HUES64 (cell line): ENCODE data around the gene ZFP3. TPM values are rescaled to one million over a fixed set of nuclear protein-coding genes. Genes with fewer than 3 reads are reported as not detected.
"Not testable (repeated sequence)": the region's sequence is repeated elsewhere in the genome, so short reads cannot be mapped to it uniquely, and the experiment has no call there.

Experiments used
- H3K27ac ChIP-seq: 2 replicates; pipeline ENCODE4 v1.7.0; 2013; ENCODE audit warnings: low read depth, low read length, inconsistent platforms
- H3K27me3 ChIP-seq: 2 replicates; pipeline ENCODE4 v1.6.1; 2013; ENCODE audit warnings: mild to moderate bottlenecking, low read length; ENCODE audit not compliant: insufficient read depth
- H3K36me3 ChIP-seq: 2 replicates; pipeline ENCODE4 v1.6.1; 2013; ENCODE audit warnings: mild to moderate bottlenecking, low read length; ENCODE audit not compliant: insufficient read depth
- H3K4me1 ChIP-seq: 2 replicates; pipeline ENCODE4 v1.6.1; 2013; ENCODE audit warnings: mild to moderate bottlenecking, low read length, moderate library complexity; ENCODE audit not compliant: insufficient read depth
- H3K4me3 ChIP-seq: 2 replicates; pipeline ENCODE4 v1.5.1; 2013; ENCODE audit warnings: mild to moderate bottlenecking, low read length, moderate library complexity
- H3K9ac ChIP-seq: 2 replicates; pipeline ENCODE4 v1.6.1; 2013; ENCODE audit warnings: mild to moderate bottlenecking, low read depth, low read length
- H3K9me3 ChIP-seq: 2 replicates; pipeline ENCODE4 v1.6.1; 2013; ENCODE audit warnings: low read depth, low read length; ENCODE audit not compliant: insufficient read depth
- WGBS: fragments of 150-250, 120-280 bp; methylation state at CpG from one replicate; pipeline ENCODE4 v1.1.7; 2013; ENCODE audit warnings: missing lambda C conversion rate; 5-methylcytosine and 5-hydroxymethylcytosine counted together
- polyA plus RNA-seq, 2 experiments: library from polyadenylated mRNA; stranded (reverse); fragments of 50-300 nt; gene quantifications; one replicate each; pipeline ENCODE4 v1.2.3, GENCODE V29; 2013

Gene ZFP3
- polyA plus RNA-seq (2013, experiment 1 of 2) = 0.05 TPM
- polyA plus RNA-seq (2013, experiment 2 of 2) = not detected

GRCh38 chr17:5078106-5079028 is at the start of gene ZFP3:
ZFP3 (plus strand) TSS chr17:5078467; CDS start chr17:5091505, 13,038 bp downstream.
- peaks cover 10% of the 10 kb centered on the region for H3K4me1 ChIP-seq
- no peaks in the 10 kb centered on the region for H3K36me3 ChIP-seq
- no peaks in the 10 kb centered on the region for H3K27me3 ChIP-seq
- 93% methylated on average over 75 of the region's 75 CpGs for WGBS
- H3K27ac ChIP-seq = no peak within 1 kb of the TSS
- no peak within 1 kb of the TSS for H3K9ac ChIP-seq
- H3K4me3 ChIP-seq = peak within 1 kb of the TSS; percentile 16; the same call in 1 of the 2 replicates
- H3K9me3 ChIP-seq = no peaks in the 10 kb centered on the region

- not testable (repeated sequence) for H3K9ac ChIP-seq, H3K27me3 ChIP-seq, H3K4me1 ChIP-seq, H3K4me3 ChIP-seq, H3K9me3 ChIP-seq, H3K36me3 ChIP-seq, H3K27ac ChIP-seq
- WGBS = 94% methylated on average over 2 of the region's 2 CpGs
Observed at GRCh38 chr17:5030168-5030567, 48.1 kb upstream of the ZFP3 start.

GRCh38 chr17:5031365-5032082 is 46.7 kb upstream of the ZFP3 start:
- Histone ChIP-seq H3K4me3 (peak overlapping the region; percentile 47), H3K4me1 (no peaks in the 10 kb centered on the region), H3K9ac (no peak overlapping the region), H3K9me3 (no peaks in the 10 kb centered on the region), H3K36me3 (no peaks in the 10 kb centered on the region), H3K27ac (no peak overlapping the region), H3K27me3 (no peaks in the 10 kb centered on the region)
- WGBS = 8% methylated on average over 36 of the region's 48 CpGs

GRCh38 chr17:5032865-5033264 is 45.4 kb upstream of the ZFP3 start:
- WGBS = 87% methylated on average over 6 of the region's 6 CpGs
- Histone ChIP-seq H3K9ac (no peak overlapping the region), H3K27me3 (no peaks in the 10 kb centered on the region), H3K36me3 (no peaks in the 10 kb centered on the region), H3K4me3 (no peak overlapping the region), H3K27ac (no peak overlapping the region), H3K4me1 (no peaks in the 10 kb centered on the region), H3K9me3 (no peaks in the 10 kb centered on the region)

- H3K9me3 ChIP-seq = no peaks in the 10 kb centered on the region
- H3K4me1 ChIP-seq = no peaks in the 10 kb centered on the region
- no peaks in the 10 kb centered on the region for H3K27me3 ChIP-seq
- 91% methylated on average over 13 of the region's 13 CpGs for WGBS
- H3K9ac ChIP-seq = no peak overlapping the region
- no peaks in the 10 kb centered on the region for H3K36me3 ChIP-seq
- H3K4me3 ChIP-seq = no peak overlapping the region
- no peak overlapping the region for H3K27ac ChIP-seq
Observed at GRCh38 chr17:5033352-5034015, 44.8 kb upstream of the ZFP3 start.

GRCh38 chr17:5034063-5034462 is 44.2 kb upstream of the ZFP3 start:
- Histone ChIP-seq H3K4me1 (no peaks in the 10 kb centered on the region), H3K36me3 (no peaks in the 10 kb centered on the region), H3K9me3 (no peaks in the 10 kb centered on the region), H3K27me3 (no peaks in the 10 kb centered on the region), H3K27ac (no peak overlapping the region), H3K9ac (no peak overlapping the region), H3K4me3 (no peak overlapping the region)
- WGBS = 91% methylated on average over 5 of the region's 5 CpGs

- no peaks in the 10 kb centered on the region for H3K4me1 ChIP-seq
- WGBS = 92% methylated on average over 14 of the region's 14 CpGs
- H3K27me3 ChIP-seq = no peaks in the 10 kb centered on the region
- no peak overlapping the region for H3K27ac ChIP-seq
- H3K9me3 ChIP-seq = no peaks in the 10 kb centered on the region
- H3K9ac ChIP-seq = no peak overlapping the region
- H3K36me3 ChIP-seq = no peaks in the 10 kb centered on the region
- H3K4me3 ChIP-seq = no peak overlapping the region
Observed at GRCh38 chr17:5034651-5035050, 43.6 kb upstream of the ZFP3 start.

GRCh38 chr17:5035315-5035714 is 43.0 kb upstream of the ZFP3 start, which contains the start of gene SLC52A1:
SLC52A1 (minus strand) TSS chr17:5035426; CDS start chr17:5034606, 820 bp downstream.
- Histone ChIP-seq H3K27me3 (no peaks in the 10 kb centered on the region), H3K4me3 (peak within 1 kb of the TSS; percentile 46), H3K27ac (no peak within 1 kb of the TSS), H3K9ac (no peak within 1 kb of the TSS), H3K36me3 (no peaks in the 10 kb centered on the region), H3K9me3 (no peaks in the 10 kb centered on the region), H3K4me1 (no peaks in the 10 kb centered on the region)
- WGBS = 15% methylated on average over 23 of the region's 24 CpGs

- Histone ChIP-seq H3K9ac (no peak overlapping the region), H3K27ac (no peak overlapping the region), H3K27me3 (no peaks in the 10 kb centered on the region), H3K4me1 (no peaks in the 10 kb centered on the region), H3K36me3 (no peaks in the 10 kb centered on the region), H3K4me3 (no peak overlapping the region), H3K9me3 (no peaks in the 10 kb centered on the region)
- WGBS = 94% methylated on average over 14 of the region's 15 CpGs
Observed at GRCh38 chr17:5042157-5043022, 35.9 kb upstream of the ZFP3 start.

- no peaks in the 10 kb centered on the region for H3K36me3 ChIP-seq
- H3K4me3 ChIP-seq = no peak overlapping the region
- 93% methylated on average over 1 of the region's 1 CpG for WGBS
- H3K27me3 ChIP-seq = no peaks in the 10 kb centered on the region
- H3K9ac ChIP-seq = no peak overlapping the region
- H3K27ac ChIP-seq = no peak overlapping the region
- H3K4me1 ChIP-seq = no peaks in the 10 kb centered on the region
- H3K9me3 ChIP-seq = no peaks in the 10 kb centered on the region
Observed at GRCh38 chr17:5043524-5043923, 34.7 kb upstream of the ZFP3 start.
